Cardiac ventricle fibroblast (primary cell): ENCODE results near the gene FXYD5. TPM values are rescaled to one million over a fixed set of nuclear protein-coding genes. Genes with fewer than 3 reads are reported as not detected.

ENCODE experiments used
- total RNA-seq: library from RNA; depleted of rRNA; stranded (reverse); fragments of >200 nt; gene quantifications from 2 replicates; pipeline ENCODE4 v1.2.3, GENCODE V29; 2015

The FXYD5 gene, protein sequence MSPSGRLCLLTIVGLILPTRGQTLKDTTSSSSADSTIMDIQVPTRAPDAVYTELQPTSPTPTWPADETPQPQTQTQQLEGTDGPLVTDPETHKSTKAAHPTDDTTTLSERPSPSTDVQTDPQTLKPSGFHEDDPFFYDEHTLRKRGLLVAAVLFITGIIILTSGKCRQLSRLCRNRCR
- total RNA-seq: 61.2 and 76.9 TPM in 2 replicates

DNA sequence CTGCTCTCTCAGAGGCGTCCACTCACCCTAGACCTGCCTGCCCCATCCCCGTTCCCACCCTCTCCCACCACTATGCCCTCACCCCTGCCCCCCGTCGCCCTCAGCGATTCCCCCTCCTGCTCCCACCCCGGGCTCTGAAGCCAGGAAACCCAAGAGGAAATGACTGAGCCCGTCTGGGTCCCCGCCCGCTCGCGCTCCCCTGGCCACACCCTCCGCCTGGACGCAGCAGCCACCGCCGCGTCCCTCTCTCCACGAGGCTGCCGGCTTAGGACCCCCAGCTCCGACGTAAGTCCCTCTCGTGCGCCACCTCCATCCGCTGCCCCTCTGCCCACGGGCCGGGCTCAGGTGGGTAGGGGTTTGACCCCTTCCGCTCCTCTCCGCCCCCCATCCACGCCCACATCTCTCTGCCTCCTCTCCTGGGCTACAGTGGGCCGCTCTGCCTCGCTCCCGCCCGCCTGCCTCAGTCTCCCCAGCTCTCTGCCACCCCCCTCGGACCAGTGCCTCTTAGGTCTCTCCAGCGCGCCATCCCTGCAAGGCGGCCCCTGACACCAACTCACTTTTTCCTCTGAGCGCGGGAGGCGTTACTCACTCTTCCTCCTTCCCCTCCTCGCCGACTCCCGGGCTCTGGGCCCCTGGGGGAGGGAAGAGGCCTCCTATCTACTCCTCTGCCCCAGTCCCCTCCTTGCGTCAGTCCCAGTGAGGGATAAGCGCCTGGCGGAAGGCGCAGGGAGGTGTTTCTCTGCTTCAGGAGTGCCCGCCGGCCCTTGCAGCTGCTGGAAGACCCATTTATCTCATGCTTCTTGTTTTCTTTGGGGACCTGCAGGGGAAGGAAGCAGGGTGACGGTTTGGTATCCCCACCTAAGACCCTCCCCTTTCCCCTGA is at the start of gene FXYD5:
TSS of gene FXYD5 (plus strand) at position 211 of the 882 bp plus-strand sequence. CDS start 816 bp downstream, outside the sequence.

DNA sequence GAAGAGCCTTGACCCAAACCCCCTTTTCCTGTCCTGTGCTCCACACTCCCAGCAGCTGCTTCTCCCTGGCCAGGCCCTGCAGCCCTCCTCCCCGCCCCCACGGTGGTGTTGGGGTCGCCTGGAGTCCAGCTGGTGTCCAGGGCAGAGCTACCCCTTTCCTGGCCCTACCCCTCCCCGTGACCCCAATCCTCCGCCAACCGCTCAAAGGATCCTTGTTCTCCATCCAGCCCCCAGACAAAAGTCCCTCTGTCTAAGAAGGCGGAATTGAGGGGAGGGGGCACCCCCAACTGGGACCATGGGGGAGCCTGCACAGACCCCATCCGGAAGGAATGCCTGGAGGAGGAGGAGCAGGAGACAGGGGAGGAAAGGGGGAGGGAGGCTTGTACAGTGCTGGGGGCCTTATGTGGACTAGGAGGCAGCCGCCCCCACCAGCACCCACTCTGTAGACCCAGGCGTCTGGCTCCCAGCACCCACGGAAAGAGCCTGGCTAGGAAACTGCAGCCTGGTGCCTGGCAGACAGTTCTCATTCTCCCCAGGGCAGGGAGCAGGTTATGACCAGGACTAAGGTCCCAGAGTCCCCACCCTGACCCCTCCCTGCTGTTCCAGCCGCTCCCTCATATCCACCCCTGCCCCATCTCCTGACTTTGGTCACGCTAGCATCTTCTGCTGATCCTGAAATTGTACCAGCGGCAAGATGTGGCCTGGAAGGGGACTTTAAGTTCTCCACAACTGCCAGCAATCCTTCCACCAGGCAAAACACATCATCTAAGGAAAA is 39.2 kb upstream of the FXYD5 start, which contains the start of gene FXYD3:
TSS of gene FXYD3 (plus strand) at position 647 of the 775 bp plus-strand sequence. CDS start 3,554 bp downstream, outside the sequence.

DNA sequence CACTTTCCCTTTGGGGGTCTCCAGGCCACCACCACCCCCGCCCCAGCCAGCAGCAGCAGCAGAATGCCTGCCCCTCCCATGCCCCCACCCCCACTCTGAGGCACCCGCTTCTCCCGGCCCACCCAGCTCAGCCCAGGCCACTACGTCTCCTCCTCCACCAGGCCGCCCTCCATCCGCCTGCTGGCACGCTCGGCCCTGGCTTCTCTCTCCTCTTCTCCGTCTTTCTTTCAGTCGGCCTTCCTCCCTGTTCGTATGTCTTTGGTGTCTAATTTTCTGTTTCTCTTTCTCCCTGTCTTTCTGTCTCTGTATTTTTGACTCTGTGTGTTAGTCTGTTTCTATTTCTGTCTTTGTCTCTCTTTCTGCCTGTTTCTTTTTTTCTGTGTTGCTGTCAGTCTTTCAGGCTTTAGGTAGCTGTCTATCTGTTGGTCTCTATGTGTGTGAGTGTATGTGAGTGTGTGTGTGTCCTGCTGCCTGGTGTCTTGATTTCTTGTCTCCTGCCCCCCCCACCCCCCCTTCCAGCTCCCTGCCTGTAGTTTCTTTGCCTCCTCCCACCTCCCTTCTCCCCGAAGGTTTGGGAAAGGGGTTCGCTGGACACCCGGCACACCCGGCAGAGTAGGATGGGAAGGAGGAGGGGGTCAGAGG is 19.8 kb upstream of the FXYD5 start, which contains the start of gene LGI4:
TSS of gene LGI4 (minus strand) at position 459 of the 642 bp plus-strand sequence. CDS start at position 80, 379 bp downstream.

DNA sequence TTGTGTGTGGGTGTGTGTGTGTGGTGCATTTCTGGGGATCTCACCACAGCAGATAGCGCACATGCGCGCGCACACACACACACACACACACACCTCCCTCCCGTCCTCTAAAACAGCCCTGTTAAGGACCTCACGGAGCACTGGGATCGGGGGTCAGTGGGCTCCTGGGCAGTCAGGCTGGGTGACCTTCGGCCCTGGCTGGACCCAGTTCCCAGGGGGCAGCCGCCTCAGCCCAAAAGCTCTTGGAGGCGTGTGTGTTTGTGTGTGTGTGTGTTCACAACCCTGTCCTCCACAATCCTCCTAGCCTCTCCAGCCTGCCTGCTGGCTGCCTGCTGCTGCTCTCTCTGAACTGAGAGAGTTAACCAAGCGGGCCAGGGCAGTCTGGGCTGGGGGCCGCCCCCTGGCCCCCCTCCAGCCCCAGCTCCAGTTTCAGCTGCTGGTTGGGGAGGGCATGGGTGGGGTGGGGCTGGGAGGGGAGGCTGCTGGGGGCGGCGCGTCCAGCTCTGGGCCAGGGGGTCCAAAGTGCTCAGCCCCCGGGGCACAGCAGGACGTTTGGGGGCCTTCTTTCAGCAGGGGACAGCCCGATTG is 16.1 kb upstream of the FXYD5 start, which contains the start of gene FXYD1:
TSS of gene FXYD1 (plus strand) at position 520 of the 588 bp plus-strand sequence. CDS start 1,256 bp downstream, outside the sequence.

DNA sequence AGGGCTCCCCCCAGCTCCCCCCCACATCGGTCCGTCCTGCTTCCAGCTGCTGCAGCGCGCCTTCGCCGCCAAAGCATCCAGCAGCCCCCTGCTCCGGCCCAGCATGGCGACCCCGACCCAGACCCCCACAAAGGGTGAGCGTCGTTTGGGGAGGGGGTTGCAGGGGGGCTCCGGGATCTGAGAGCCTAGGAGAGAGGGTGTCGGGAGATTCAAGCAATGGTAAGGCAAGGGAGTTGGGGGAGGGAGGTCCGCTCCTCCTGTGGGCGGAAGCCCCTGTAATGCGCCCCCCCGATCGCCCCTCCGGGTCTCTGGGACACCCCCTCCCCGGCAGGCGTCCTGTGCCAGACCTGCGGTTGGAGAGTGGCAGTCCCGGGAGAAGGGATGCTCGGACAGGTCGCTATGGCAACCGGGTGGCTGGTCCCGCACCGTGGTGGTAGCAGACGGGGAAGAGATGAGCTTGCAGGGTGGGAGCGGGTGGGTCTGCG is 11.3 kb upstream of the FXYD5 start, which contains the start of gene FXYD7:
TSS of gene FXYD7 (plus strand) at position 25 of the 485 bp plus-strand sequence. CDS start at position 104, 79 bp downstream.

Other genes with a start within 250 kb of the FXYD5 start
- gene ZNF30, start 227.8 kb upstream of the FXYD5 start, total RNA-seq: 1.6 and 2.5 TPM in 2 replicates
- gene ZNF792, start 190.5 kb upstream of the FXYD5 start, total RNA-seq: 2.9 and 5.4 TPM in 2 replicates
- 61.0 and 70.4 TPM in 2 replicates for gene GRAMD1A, start 154.4 kb upstream of the FXYD5 start, total RNA-seq
- gene SCN1B, start 124.3 kb upstream of the FXYD5 start, total RNA-seq: 13.7 and 15.2 TPM in 2 replicates
- gene HPN, start 113.0 kb upstream of the FXYD5 start, total RNA-seq: not detected in 2 replicates
- not detected in 2 replicates for gene FXYD3, start 38.9 kb upstream of the FXYD5 start, total RNA-seq
- 0.05 and 0.37 TPM in 2 replicates for gene LGI4, start 19.7 kb upstream of the FXYD5 start, total RNA-seq
- 1.3 and 14.8 TPM in 2 replicates for gene FXYD1, start 15.9 kb upstream of the FXYD5 start, total RNA-seq
- gene FXYD7, start 11.5 kb upstream of the FXYD5 start, total RNA-seq: not detected in 2 replicates
- not detected in 2 replicates for gene FAM187B, start 74.0 kb downstream of the FXYD5 start, total RNA-seq
- gene LSR, start 94.3 kb downstream of the FXYD5 start, total RNA-seq: 1.2 and 1.4 TPM in 2 replicates
- 65.7 and 71.7 TPM in 2 replicates for gene USF2, start 114.2 kb downstream of the FXYD5 start, total RNA-seq
- gene HAMP, start 127.8 kb downstream of the FXYD5 start, total RNA-seq: not detected in 2 replicates
- gene MAG, start 137.4 kb downstream of the FXYD5 start, total RNA-seq: 0.34 and 2.9 TPM in 2 replicates
- 2.2 and 4.4 TPM in 2 replicates for gene CD22, start 174.5 kb downstream of the FXYD5 start, total RNA-seq
- gene FFAR1, start 193.2 kb downstream of the FXYD5 start, total RNA-seq: not detected in 2 replicates
- 0.19 TPM in 1 of 2 replicates, not detected in the other for gene FFAR3, start 203.7 kb downstream of the FXYD5 start, total RNA-seq
- gene GPR42, start 216.3 kb downstream of the FXYD5 start, total RNA-seq: not detected in 2 replicates